IPS DF 19.7 (cell line): ENCODE results near the gene NRXN3.

Experiments
- DNase-seq: peaks from one replicate; pipeline ENCODE4 v3.0.0-alpha.2; 2013; ENCODE audit warnings: low read depth, low spot score

NRXN3 gene

GRCh38 chr14:78637489-78637888, 467.3 kb downstream of the NRXN3 start:
- DNase-seq = no peak

- DNase-seq = no peak
Measured at GRCh38 chr14:78637908-78638475, 467.8 kb downstream of the NRXN3 start.

GRCh38 chr14:78638926-78639325, 468.8 kb downstream of the NRXN3 start:
- no peak for DNase-seq

- no peak for DNase-seq
Measured at GRCh38 chr14:78644824-78645559, 474.8 kb downstream of the NRXN3 start.

GRCh38 chr14:78652727-78653126, 482.6 kb downstream of the NRXN3 start:
- no peak for DNase-seq

GRCh38 chr14:78653173-78653572, 483.0 kb downstream of the NRXN3 start:
- no peak for DNase-seq

- DNase-seq = no peak
Measured at GRCh38 chr14:78657451-78657850, 487.3 kb downstream of the NRXN3 start.

- DNase-seq = no peak
Measured at GRCh38 chr14:78664841-78665240, 494.7 kb downstream of the NRXN3 start.

- DNase-seq = no peak
Measured at GRCh38 chr14:78666336-78667056, 496.3 kb downstream of the NRXN3 start.

GRCh38 chr14:78667141-78667540, 497.0 kb downstream of the NRXN3 start:
- no peak for DNase-seq

- DNase-seq = no peak
Measured at GRCh38 chr14:78673845-78674244, 503.7 kb downstream of the NRXN3 start.

GRCh38 chr14:78674820-78675219, 504.6 kb downstream of the NRXN3 start:
- no peak for DNase-seq

GRCh38 chr14:78683206-78683605, 513.0 kb downstream of the NRXN3 start:
- DNase-seq = no peak

- DNase-seq = no peak
Measured at GRCh38 chr14:78683981-78684380, 513.8 kb downstream of the NRXN3 start.

GRCh38 chr14:78688503-78688902, 518.3 kb downstream of the NRXN3 start:
- DNase-seq = no peak

- no peak for DNase-seq
Measured at GRCh38 chr14:78690836-78691235, 520.7 kb downstream of the NRXN3 start.

GRCh38 chr14:78697341-78697740, 527.2 kb downstream of the NRXN3 start:
- no peak for DNase-seq

GRCh38 chr14:78698991-78699390, 528.8 kb downstream of the NRXN3 start:
- DNase-seq = no peak

- DNase-seq = no peak
Measured at GRCh38 chr14:78700236-78700635, 530.1 kb downstream of the NRXN3 start.

- DNase-seq = no peak
Measured at GRCh38 chr14:78701246-78701645, 531.1 kb downstream of the NRXN3 start.

- DNase-seq = no peak
Measured at GRCh38 chr14:78704965-78705364, 534.8 kb downstream of the NRXN3 start.

- no peak for DNase-seq
Measured at GRCh38 chr14:78705989-78706388, 535.8 kb downstream of the NRXN3 start.
